Measurements from ENCODE around the gene FBLN1. TPM values are rescaled to one million over a fixed set of nuclear protein-coding genes. Genes with fewer than 3 reads are reported as not detected.

Gene FBLN1
- total and polyA plus RNA-seq, 2 of the 13 experiments (the other 11 are each of a cell fraction or from before 2014, with no cell fraction given) = 37.3 to 103 TPM

DNA sequence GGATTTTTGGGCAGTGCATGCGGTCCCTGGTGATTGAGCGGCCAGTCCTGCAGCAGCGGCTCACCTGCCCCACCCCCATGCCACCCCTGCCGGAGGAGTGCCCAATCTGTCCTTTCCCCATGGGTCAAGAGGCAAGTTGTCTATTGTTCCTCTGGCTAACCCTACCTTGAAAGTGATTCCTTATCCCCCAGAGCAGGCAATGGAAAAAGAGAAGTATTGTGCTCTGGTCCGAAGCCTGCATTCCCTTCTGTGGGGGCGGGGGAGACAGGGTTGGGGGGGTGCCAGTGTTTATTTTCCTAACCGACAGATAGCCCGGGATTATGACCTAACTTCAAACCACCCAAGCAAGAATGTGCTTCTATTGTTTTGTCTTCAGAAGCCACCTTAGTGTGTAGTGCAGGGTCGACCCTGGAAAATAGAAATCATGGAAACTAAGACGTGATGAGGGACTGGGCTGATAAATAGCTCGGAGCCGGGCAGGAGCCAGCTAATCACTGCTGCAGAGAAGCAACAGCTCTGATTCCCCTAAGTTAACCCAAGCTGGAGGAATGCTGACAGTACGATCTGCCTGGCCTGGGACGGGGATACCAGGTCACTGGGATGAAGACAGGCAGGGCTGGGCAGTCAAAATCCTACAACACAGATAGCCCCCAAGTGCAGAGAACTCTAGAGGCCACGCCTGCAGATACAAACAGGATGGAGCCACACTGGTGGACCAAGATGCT lies 130.3 kb downstream of the FBLN1 start (continued):
- TF ChIP-seq, protein P1, sequence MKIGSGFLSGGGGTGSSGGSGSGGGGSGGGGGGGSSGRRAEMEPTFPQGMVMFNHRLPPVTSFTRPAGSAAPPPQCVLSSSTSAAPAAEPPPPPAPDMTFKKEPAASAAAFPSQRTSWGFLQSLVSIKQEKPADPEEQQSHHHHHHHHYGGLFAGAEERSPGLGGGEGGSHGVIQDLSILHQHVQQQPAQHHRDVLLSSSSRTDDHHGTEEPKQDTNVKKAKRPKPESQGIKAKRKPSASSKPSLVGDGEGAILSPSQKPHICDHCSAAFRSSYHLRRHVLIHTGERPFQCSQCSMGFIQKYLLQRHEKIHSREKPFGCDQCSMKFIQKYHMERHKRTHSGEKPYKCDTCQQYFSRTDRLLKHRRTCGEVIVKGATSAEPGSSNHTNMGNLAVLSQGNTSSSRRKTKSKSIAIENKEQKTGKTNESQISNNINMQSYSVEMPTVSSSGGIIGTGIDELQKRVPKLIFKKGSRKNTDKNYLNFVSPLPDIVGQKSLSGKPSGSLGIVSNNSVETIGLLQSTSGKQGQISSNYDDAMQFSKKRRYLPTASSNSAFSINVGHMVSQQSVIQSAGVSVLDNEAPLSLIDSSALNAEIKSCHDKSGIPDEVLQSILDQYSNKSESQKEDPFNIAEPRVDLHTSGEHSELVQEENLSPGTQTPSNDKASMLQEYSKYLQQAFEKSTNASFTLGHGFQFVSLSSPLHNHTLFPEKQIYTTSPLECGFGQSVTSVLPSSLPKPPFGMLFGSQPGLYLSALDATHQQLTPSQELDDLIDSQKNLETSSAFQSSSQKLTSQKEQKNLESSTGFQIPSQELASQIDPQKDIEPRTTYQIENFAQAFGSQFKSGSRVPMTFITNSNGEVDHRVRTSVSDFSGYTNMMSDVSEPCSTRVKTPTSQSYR (CRISPR knock-in tag; IDR thresholded peaks at IDR 0.05; ENCODE audit: borderline replicate concordance) = peak; percentile 40; the same call in 1 of the 2 replicates
- TF ChIP-seq, protein P2, sequence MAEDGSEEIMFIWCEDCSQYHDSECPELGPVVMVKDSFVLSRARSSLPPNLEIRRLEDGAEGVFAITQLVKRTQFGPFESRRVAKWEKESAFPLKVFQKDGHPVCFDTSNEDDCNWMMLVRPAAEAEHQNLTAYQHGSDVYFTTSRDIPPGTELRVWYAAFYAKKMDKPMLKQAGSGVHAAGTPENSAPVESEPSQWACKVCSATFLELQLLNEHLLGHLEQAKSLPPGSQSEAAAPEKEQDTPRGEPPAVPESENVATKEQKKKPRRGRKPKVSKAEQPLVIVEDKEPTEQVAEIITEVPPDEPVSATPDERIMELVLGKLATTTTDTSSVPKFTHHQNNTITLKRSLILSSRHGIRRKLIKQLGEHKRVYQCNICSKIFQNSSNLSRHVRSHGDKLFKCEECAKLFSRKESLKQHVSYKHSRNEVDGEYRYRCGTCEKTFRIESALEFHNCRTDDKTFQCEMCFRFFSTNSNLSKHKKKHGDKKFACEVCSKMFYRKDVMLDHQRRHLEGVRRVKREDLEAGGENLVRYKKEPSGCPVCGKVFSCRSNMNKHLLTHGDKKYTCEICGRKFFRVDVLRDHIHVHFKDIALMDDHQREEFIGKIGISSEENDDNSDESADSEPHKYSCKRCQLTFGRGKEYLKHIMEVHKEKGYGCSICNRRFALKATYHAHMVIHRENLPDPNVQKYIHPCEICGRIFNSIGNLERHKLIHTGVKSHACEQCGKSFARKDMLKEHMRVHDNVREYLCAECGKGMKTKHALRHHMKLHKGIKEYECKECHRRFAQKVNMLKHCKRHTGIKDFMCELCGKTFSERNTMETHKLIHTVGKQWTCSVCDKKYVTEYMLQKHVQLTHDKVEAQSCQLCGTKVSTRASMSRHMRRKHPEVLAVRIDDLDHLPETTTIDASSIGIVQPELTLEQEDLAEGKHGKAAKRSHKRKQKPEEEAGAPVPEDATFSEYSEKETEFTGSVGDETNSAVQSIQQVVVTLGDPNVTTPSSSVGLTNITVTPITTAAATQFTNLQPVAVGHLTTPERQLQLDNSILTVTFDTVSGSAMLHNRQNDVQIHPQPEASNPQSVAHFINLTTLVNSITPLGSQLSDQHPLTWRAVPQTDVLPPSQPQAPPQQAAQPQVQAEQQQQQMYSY (CRISPR knock-in tag; IDR thresholded peaks at IDR 0.05) = no peak
- TF ChIP-seq PATZ1 (CRISPR knock-in tag; IDR thresholded peaks at IDR 0.05) (peak; percentile 71), ZSCAN30 (CRISPR knock-in tag; IDR thresholded peaks at IDR 0.05) (no peak)

All from HepG2 (cell line).